GM19240 (cell line): ENCODE results near the gene KCND3.

ENCODE experiments used
- DNase-seq: peaks from one replicate; pipeline ENCODE4 v3.0.0; 2011; ENCODE audit warnings: low spot score; ENCODE audit not compliant: insufficient read length

KCND3 gene

GRCh38 chr1:111959436-111959835, 30.0 kb downstream of the KCND3 start:
- no peak for DNase-seq

GRCh38 chr1:111958851-111959250, 30.6 kb downstream of the KCND3 start:
- no peak for DNase-seq

GRCh38 chr1:111958075-111958474, 31.4 kb downstream of the KCND3 start:
- no peak for DNase-seq

GRCh38 chr1:111956155-111956771, 33.2 kb downstream of the KCND3 start:
- DNase-seq, result no peak

DNA sequence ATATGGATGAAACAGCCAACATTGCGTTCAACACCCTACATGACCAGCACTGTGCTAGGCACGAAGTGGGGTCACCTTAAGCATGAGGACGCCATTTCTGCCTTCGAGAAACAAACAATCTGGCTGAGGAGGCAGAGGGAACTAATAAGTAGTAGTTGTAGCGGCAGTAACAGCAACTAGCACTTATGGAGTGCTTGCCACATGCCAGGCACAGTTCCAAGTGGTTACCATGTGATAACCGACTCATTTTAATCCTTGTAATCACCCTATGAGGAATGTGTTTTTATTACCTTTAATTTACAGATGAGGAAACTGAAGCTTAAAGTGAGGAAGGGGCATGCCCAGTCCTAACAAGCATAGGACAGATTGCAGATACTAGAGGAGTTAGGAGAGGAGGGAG, 33.7 kb downstream of the KCND3 start:
- no peak for DNase-seq

- DNase-seq, result no peak
Observed at GRCh38 chr1:111953797-111954196, 35.7 kb downstream of the KCND3 start.

GRCh38 chr1:111952125-111952657, 37.3 kb downstream of the KCND3 start:
- no peak for DNase-seq

GRCh38 chr1:111948209-111949171, 41.0 kb downstream of the KCND3 start:
- DNase-seq, result no peak

DNA sequence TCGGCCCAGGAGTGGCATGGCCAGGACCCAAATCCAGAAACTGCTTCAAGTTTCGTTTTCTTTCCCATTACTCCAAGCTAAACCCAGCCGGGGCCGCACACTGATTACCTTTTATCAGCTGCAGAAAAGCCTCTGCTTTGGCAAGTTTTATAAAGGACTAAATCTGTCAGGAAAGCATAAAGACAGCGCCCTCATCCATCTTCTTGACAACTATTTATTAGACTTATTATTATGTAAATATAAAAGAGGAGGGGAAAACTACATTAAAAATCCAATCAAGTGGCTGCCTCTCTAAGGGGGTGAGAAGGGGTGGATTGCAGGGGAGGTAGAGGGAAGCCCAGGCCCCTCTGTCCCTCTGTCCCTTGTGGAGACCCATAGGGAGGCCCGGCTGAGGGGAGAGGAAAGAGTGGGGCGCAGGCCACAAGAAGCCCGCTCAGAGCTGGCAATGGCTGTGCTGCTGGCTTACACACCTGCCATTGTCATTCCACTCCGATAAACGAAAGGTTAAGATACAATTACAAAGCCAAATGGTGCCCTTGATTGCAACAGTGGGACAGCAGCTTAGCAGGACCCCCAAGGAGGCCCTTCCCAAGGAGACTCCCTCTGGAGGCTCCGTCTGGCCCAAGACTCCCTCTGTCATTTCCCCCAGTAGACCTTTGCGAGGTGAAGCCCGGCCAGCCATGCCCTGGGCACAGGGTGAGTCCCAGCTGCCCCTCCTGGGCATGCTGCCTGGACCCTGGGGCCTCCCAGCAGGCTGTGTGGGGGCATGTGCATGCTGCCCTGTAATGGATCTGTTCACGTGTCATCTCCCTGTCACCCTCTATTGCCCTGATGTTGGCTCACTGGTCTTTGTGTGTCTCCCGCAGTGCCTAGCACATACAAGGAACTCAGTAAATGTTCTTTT, 45.4 kb downstream of the KCND3 start:
- DNase-seq, result no peak

DNA sequence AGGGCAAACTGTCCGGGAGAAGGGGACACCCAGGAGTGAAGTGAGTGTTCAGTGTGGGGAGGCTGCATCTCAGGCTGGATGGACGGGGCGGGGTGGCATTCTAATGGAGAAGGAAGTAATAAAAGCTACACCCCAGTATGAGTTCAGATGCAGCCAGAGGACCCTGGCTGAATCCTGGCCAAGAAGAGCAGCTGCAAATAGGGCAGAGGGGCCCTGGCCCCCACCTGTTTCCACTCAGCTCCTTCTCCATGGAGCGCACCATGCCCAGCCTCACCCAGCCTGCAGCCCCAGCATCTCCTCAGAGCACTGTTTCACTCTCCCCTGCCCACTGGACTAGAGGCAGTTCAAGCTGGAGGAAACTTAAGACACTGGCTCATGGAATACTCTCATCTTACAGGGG, 46.4 kb downstream of the KCND3 start:
- no peak for DNase-seq

GRCh38 chr1:111938536-111938935, 50.9 kb downstream of the KCND3 start:
- no peak for DNase-seq

GRCh38 chr1:111938123-111938522, 51.3 kb downstream of the KCND3 start:
- DNase-seq, result no peak

GRCh38 chr1:111937147-111937725, 52.2 kb downstream of the KCND3 start:
- no peak for DNase-seq

GRCh38 chr1:111934106-111934852, 55.2 kb downstream of the KCND3 start:
- DNase-seq, result no peak

GRCh38 chr1:111930356-111930755, 59.1 kb downstream of the KCND3 start:
- DNase-seq, result no peak

DNA sequence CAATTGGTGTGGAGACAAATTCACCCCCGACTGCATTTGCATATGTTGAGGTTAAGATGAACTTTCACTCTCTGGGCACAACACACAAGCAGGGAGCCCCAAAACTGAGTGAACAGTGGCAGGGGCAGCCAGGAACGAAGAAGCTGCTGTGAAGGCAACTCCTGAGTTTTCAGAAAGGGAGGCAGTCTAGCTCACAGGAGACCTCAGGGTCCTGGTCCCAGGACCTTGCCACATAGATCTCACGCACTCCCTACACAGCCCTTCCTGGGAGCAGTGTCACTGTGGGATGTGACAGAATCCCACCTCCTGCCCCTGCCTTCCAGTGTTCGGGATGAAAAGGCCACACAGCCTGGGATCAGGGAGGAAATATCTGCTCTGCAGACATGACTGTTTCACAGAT, 60.9 kb downstream of the KCND3 start:
- no peak for DNase-seq

DNA sequence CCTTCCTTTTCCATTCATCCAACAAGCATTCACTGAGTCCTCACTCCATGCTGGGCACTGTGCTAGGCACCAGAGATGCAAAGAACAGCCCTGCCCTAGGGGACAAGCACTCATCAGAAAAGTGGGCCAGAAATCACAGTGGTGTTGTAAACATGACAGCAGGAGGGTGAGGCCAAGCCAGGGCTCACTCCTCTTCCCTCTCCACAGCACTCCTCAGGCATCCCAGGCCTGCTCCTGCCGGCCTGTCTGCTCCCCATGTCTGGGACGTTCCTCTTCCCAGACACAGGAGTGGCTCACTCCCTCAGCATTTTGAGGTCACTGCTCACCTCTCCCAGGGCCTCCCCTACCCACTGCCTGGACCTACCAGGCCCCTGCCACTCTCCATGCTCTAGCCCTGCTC, 61.8 kb downstream of the KCND3 start:
- DNase-seq, result no peak

DNA sequence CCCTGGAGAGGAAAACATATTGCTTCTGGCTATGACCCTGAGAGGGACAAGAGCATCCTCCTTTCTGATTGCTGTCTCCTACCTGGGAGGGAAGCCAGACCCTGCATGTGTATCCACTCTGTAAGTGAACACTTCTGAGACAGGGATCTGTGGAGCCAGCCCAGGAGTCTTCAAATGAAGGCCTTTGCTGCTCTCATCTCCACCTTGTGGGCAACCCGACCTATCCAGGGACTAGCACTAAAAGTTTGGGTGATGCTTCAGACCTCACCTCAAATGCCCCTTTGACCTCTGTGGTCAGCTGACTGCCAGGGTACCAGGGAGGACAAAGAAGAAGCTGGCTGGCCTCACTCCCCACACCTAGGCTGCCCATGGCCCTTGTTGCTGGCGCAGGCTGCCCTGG, 64.7 kb downstream of the KCND3 start:
- DNase-seq, result no peak

DNA sequence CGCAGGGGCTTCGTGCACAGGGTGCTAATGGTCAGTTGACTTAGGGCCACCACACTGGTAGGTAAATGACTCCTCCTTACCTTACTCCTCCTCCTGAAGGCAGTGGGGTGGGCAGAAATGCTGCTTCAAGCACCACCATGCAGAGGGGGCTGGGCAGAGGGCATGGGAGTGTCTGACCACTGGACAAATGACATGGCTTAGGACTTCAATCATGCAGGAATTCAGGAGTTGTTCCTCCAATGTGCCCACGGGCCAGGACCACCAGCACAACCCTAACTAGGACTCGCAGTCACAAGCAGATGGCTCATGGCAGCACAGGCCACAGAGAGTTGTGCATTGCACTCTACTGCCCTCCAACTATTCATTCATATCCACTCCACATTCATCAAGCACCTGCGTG, 65.7 kb downstream of the KCND3 start:
- DNase-seq, result no peak

GRCh38 chr1:111921948-111922347, 67.5 kb downstream of the KCND3 start:
- DNase-seq, result no peak
